Activated naive CD4-positive, alpha-beta T cell (primary cell): ENCODE measurements around the gene PRR20G.
"Not testable (repeated sequence)": the region's sequence is repeated elsewhere in the genome, so short reads cannot be mapped to it uniquely, and the experiment has no call there.

ENCODE experiments used
- DNase-seq, 4 experiments: peaks; one replicate each; lab custom pipeline; 2025; lab: John Stamatoyannopoulos, UW

The PRR20G gene

GRCh38 chr3:127299276-127299675, 11.4 kb upstream of the PRR20G start:
- DNase-seq = no peak

DNA sequence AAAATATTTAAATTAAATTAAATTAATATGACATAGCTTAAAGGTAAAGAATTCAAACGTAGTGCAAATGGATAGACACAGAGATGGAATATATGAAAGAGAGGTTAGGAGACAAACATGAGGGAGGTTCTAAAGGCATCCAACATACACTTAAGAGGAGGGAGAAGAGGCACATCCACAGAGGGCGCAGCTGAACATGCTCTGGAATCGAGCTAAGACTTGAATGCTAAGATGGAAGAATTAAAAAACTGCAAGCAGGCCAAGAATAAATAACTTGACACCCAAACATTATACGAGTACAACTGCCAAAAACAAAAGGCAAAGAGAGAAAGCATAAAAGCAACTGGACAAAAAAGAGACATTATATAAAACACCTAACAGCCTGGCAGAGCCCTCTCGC, 9.1 kb upstream of the PRR20G start:
- DNase-seq = no peak

GRCh38 chr3:127296166-127296565, 8.3 kb upstream of the PRR20G start:
- DNase-seq = no peak

DNA sequence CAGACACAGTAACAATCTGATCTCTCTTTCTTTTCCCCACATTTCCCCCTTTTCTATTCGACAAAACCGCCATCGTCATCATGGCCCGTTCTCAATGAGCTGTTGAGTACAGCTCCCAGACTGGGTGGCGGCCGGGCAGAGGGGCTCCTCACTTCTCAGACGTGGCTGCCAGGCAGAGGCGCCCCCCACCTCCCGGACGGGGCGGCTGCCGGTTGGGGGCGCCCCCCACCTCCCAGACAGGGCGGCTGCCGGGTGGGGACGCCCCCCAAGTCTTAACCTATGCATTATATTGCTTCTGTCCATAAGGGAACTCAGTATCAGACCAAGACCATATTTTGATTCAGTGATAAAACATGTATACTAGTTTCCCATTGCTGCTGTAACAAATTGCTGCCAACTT, 5.8 kb upstream of the PRR20G start:
- DNase-seq = not testable (repeated sequence)

- no peak for DNase-seq
Measured at GRCh38 chr3:127291611-127292010, 3.8 kb upstream of the PRR20G start.

DNA sequence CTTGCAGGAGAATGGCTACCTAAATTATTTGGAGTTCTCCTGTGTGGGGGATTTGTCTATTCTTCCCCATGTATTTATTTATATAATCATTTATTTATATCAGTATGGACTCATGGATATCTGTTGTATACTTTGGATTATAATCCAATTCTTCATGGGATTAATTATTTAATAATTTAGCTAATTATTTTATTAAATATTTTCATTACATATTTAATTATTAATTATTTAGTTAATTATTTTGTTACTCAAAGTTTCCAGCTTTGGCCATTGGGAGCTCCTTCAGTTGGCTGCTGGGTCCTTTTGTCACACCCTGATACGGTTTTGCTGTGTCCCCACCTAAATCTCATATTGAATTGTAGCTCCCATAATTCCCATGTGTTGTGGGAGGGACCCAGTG, 3.3 kb upstream of the PRR20G start:
- no peak for DNase-seq

DNA sequence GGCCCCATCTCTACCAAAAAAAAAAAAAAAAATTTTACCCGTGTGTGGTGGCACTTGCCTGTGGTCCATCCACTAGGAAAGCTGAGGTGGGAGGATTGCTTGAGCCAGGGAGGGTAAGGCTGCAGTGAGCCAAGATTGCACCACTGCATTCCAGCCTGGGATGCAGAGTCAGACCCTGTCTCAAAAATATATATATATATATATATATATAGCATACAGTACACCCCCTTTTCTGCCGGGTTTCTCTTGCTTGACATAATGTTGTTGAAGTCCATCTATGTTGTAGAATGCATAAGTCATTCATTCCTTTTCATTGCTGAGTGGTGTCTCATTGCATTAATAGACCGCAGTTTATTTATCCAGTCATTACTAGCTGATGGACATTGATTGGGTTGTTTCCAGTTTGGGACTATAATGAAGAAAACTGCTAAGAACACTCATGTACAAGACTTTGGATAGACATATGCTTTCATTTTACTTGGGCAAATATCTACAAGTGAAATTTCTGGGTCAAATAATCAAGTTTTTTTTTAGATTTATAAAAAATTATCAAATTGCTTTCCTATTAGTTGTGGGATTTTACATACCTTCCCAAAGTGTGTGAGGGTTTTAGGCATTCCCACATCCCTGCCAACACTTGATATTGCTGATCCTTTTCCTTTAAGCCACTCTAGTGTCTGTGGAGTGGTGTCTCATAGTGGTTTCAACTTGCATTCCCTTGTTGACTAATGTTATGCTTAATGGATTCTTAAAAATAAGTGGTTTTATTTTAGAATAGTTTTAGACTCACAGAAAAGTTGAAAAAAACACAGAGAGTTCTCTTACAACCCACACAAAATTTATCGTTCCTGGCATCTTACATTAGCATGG, 2.1 kb upstream of the PRR20G start:
- DNase-seq = no peak

GRCh38 chr3:127288921-127289705, 1.3 kb upstream of the PRR20G start:
- DNase-seq = no peak

DNA sequence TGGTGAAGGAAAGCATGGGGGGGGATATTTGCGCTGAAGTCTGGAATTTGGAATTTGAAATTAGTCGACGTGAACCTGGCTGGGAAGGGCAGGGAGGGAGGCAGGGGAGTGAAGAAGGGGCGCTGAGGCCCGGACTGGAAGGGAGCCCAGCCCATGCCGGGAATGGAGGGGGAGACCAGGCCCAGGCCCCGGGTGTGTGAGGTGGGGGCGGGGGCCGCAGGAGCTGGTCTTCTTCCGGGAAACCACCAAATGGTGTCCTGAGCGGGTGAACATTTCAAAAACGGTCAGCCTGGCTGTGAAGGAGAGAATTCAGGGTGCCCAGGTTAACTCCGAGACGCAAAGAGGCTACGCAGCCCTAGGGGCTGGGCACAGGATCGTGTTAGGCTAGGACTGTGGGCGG, 497 bp upstream of the PRR20G start:
- no peak for DNase-seq

DNA sequence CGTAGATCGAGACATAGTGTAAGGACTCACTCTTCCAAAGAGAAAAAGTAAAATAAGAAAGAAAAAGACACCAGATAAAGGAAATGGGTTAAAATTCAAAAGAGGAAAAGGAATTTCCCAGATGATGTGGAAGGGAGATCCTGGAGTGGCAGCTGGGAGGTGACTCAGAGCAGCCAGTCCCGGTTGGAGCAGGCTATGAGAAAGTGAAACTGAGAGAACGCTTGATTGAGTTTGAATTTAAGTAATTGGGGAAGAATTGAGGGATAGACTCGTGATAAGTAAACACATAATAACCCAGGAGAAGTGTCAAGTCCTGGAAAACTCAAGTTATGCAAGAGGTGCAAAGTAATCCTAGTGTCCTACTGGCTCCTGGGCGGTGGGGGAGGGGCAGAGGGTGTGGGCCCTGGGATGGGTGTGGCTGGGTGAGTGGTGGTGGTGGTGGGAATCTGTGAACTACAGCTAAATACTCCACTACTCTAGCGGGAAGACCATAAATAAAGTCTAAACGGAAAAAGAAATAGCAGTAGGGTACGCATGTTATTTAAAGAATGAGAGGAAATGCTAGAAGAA, 1.2 kb downstream of the PRR20G start:
- DNase-seq = no peak

GRCh38 chr3:127284258-127284657, 3.6 kb downstream of the PRR20G start:
- no peak for DNase-seq

DNA sequence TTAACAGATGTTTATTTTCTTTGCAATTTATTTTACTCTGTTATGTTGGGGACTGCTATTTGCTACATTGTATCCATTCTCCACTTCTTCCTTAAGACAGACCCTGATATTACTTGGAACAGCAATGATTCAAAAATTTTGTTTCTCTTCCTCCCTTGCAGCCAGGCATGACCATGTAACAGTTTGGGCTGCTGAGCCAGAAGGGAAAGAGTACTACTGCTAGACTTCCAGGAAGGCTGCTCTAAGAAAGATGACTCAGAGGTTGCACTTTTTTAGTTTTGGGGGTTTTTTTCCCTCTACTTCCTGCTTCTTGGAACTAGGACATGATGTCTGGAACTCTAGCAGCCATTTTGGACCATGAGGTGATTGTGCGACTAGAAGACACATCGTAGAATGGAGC, 10.3 kb downstream of the PRR20G start:
- DNase-seq = no peak

DNA sequence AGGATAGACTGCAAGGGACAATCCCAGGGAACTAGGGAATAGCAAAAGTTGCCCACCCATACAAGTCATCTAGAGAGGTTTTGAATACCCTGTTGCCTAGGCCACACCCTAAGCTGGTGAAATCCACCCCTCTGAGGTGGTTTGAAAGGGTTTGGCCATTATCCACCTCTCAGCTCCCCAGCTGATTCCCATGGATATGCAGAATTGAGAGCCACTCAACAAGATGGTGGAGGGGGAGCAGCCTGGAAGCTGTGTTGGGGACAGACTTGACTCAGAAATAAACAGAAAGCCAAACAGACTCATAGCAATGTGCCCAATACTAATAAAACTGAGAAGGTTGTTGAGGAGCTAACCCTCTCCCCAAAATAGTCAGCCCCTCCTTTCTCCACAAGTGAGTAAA, 10.9 kb downstream of the PRR20G start:
- DNase-seq = no peak

DNA sequence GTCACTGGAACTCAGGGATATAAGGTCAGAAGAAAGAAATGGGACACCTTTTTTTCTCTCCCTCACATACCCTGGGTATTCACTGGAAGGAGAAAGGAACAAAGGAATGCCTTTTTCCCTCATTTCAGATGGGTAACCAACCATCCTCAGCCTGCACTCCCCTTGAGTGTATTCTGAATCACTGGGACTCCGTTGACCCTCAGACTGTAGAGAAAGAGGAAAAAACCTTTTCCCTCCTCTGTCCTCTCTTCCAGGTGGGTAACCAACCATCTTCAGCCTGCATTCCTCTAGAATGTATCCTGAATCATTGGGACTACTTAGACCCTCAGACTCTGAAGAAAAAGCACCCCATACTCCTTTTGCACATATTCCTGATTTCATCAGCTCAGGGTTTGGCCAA, 11.4 kb downstream of the PRR20G start:
- DNase-seq = no peak

DNA sequence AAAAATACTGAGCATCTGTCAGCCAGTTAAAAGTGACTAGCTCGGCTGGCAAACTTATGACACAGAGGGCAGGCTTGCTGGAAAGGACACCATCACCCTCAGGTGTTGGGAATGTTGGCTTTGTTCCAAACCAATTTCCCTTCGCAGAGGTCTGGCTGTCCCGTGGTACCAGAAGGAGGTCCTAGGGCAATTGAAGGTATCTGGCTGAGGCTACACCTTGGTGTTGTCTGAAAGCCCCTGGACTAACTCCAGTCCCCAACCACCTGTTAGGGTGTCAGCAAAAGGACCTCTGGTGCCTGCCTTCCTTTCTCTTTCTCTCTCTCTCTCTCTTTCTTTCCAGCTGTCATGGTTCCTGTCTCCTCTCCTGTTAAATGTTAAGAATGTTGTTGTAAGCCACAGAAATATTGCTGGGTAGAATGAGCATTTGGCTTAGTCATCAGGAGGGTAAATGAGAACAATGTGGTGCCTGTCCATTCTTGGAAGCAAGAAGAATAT, 12.5 kb downstream of the PRR20G start:
- no peak for DNase-seq

DNA sequence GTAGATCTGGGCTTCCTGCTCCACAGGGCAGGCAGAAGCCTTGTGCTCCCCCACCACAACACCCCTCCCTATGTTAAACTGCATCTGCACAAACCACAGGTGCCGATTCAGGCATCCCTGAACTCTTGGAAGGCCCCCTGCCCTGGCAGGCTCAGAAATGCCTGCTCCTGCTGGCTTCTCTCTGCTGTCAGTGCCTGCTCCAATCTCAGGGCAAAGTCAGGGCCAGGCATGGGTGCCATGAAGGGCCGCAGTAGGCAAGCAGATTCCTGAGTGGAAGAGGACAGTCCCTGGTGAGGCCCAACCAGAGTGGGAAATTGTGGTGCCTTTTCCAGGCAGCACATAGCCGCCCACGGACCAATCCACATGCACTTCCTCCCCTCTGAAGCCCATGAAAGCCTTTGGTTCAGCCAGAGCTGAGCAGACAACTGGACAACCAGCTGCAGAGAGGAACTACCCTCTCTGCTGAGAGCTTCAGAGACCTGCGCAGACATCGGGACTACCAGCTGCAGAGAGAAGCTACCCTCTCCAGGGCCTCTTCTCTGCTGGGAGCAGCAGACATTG, 13.6 kb downstream of the PRR20G start:
- DNase-seq = no peak

- no peak for DNase-seq
Measured at GRCh38 chr3:127273206-127273605, 14.6 kb downstream of the PRR20G start.

DNA sequence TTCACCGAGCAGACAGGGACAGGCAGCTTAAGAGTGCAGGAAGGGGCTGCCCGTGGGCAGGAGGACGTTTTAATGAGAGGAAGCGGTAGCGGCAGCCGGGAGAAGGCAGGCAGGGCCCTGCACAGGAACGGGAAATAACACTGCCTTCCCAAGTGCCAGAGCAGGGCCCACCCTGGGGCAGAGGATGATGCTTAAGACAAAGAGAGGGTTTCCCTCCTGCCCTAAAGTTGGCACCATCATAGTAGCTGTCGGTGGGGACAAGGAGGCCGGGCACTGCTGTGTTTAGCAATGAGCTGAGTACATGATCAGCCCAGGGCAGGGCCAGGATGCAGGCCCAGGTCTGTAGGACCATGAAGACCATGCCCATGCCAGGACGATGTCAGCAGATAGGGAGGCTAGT, 21.7 kb downstream of the PRR20G start:
- DNase-seq = no peak

- no peak for DNase-seq
Measured at GRCh38 chr3:127265581-127265981, 22.3 kb downstream of the PRR20G start.

DNA sequence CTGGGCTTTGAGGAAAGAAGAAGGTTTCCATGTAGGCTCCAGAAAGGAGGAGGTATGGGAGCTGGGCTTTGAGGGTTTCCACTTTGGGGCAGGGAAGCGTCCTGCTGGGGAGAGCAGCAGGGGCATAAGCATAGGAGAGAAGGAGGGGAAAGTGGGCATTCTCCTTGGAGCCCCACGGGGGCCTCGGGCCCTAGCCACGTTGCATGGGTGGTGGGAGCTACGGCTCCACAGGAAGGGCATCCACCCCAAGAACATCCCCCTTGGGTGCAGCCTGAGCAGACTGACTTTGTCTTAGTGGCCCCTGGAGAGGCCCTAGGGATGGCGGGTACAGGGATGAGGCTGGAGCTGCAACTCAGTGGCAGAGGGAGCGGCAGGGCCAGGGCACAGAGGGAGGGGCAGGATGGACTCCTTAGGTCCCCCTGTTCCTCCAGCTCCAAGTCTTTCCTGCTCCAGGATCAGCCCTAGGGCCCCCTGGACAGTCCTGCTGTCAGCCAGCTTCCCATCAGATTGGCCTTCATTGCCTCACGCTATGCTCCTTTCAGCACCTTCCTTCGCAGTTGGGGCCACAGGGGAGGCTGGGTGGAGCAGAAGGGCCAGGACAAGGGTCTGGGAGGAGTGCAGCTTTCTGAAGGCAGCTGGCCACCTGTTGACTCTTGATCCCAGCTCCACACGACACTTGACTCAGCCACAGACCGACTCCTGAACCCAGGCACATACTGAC, 22.9 kb downstream of the PRR20G start:
- DNase-seq = no peak

DNA sequence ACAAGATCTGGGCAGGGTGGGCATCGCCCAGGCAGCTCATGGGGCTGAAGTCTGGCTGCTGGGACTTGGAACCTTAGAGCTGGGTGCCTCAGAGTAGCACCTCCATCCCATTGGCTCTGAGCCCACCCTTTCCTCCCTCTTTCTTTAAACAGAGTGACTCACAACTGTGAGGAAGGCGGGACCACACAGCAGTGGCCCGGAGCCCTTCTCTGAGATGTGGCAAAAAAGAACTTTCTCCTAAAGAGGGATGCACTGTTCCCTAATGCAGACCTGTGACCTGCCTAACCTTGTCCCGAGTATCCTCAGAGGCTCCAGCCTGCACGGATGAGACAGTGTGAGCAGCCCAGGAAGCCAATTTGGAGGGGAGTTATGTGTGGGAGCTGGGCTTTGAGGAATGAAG, 23.6 kb downstream of the PRR20G start:
- DNase-seq = no peak
